Measurements from ENCODE around the gene GSC2.

Gene GSC2, protein sequence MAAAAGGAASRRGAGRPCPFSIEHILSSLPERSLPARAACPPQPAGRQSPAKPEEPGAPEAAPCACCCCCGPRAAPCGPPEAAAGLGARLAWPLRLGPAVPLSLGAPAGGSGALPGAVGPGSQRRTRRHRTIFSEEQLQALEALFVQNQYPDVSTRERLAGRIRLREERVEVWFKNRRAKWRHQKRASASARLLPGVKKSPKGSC

GRCh38 chr22:19149991-19150390, at the start of gene GSC2:
Gene GSC2, minus strand, starts transcription at chr22:19150292. Its CDS starts 9 bp downstream, at chr22:19150283.
- DNase-seq (ENCODE audit: low read depth), result no peak

DNA sequence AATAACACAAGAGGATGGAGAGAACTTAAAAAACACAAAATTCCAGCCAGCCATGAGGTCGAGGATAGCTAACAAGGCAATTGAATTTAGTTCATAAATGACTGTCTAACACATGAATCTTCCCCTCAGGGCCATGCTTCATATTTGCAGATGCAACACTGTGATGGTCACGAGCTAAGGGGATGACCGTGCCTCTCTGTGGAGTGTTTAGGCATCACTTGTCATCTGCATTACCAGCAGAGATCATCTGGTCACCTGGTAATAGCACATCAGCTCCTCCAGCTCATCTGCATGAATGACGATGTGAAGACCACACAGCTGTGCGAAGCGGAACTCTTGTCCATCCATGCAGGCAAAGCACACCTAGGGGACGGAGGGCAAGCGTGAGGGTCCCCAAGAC, 49.4 kb upstream of the GSC2 start:
- DNase-seq (ENCODE audit: low read depth), result no peak

- DNase-seq (ENCODE audit: low read depth), result no peak
These were observed 48.1 kb upstream of the GSC2 start for GRCh38 chr22:19197997-19198865.

DNA sequence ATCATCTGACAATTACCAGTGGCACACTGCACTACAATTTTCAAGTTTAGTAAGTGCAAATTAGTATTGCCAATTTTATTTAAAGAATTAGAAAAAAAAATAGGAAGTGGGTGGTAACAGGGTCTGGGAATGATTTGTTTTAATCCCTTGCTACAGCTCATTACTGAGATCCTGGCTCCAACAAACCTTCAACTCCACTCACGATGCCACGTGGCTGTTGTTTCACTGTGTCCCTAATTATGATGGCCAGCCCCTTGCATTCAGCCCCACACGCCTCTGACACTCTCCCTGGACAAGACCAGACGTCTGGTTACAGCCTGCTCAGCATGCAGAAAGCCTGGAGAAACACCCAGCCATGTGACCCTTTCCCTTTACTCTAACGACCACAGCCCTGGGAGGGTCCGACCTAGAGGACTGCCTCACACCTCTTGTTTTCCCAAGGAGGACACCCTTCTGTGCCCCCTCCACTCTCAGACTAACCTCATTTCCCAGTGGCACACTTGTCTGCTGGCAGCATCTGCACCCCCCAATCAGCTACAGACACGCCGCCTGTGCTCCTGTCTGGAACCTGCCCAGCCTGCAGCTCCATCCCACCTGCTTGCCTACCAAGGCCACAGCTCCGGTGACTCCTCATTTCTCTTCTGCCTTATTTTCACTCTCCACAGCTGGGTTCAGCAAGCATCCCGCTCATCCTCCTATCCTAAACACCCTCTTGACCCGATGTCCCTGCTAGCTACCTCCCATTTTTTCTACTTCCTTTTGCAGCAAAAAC, 46.9 kb upstream of the GSC2 start:
- no peak for DNase-seq (ENCODE audit: low read depth)

- no peak for DNase-seq (ENCODE audit: low read depth)
These were observed 46.0 kb upstream of the GSC2 start for GRCh38 chr22:19195796-19196731.

GRCh38 chr22:19194766-19195536, 44.9 kb upstream of the GSC2 start:
- DNase-seq (ENCODE audit: low read depth), result no peak

DNA sequence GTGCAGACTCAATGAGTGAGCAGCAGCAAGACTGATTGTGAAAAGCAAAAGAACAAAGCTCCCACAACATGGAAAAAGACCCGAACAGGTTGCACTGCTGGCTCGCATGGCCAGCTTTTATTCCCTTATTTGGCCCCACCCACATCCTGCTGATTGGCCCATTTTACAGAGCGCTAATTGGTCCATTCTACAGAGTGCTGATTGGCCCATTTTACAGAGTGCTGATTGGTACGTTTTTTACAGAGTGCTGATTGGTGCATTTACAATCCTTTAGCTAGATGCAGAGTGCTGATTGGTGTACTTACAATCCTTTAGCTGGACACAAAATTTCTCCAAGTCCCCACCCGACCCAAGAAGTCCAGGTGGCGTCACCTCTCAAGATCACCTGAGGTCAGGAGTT, 43.8 kb upstream of the GSC2 start:
- DNase-seq (ENCODE audit: low read depth), result no peak

- no peak for DNase-seq (ENCODE audit: low read depth)
These were observed 37.8 kb upstream of the GSC2 start for GRCh38 chr22:19187716-19188563.

DNA sequence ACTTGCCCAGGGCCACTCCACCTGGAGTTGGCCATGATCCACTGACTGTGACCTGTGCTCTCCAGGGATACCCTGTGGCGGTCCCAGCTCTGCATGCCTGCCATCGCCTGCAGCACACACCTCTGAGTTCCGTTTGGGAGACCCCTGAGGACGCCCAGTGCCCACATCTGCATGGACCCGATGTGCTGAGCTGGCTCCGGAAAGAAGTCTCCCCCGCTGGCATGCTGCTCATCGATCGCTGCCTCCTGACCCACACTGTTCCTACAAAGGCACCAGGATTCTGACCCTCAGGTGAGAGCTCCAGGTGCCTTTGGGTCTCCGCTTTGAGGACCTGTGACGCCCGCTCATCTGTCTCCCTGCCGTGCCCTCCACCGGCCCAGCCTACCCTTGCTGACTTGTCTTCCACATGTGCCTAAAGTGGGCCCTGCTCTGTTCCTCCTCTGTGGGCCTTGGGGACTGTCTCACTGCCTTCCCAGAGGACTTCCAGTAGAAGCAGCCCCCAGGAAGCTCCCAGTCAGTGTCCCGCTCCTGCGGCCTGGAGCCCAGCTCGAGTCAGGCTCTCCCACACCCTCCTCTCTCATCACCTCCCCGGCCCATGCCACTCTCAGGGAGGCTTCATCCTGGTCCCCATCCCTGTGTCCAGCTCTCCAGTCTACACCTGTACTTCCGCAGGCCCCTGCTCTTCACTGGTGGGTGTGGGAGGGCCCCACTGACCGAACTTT, 34.3 kb upstream of the GSC2 start:
- no peak for DNase-seq (ENCODE audit: low read depth)

DNA sequence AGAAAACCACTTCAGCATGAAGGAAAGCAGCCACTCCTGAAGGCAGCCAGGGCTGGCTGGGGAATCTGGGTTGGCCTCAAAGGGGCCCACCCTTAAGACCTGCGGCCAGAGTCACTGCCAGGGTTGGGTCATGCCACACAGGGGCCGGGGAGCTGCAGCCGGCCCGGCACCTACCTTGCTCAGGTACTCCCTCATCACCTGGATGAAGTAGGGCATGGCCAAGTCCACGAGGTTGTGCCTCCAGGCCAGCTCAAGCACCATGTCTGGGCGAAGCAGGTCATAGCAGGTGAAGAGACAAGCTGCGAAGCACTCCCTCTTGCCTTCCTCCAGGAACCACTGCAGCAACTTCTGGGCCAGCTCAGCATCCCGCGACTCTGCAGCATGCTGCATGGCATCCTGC, 33.1 kb upstream of the GSC2 start:
- DNase-seq (ENCODE audit: low read depth), result no peak

DNA sequence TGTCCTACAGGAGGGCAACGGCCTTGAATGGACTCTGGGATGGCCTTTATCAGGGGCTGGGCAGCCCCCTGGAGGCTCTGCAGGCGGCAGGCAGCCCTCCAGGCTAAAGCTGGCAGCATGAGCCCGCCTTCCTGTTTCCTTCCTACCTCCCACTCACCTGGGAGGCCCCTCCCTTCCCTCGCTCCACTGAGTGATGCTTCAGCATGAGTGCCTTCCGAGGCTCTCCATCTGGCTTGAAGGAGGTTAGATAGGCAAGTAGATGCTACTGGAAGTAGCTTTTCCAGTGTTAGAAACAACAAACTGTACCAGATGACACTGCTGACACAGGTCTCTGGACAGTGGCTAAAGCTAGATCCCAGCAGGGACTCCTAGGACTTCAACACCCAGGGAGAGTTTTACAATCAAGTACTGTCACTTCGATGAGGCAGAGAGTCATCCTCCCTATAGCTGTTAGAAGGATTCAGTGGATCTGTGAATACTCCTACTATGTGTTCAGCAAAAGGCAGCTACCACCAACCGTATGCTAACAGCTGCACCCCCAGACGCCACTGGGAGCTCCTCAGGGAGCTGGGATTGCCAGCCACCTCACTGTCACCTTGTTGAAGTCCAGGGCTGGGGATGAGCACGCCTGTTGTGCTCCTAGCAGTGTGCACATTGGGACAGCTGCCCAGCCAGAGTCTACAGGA, 32.5 kb upstream of the GSC2 start:
- no peak for DNase-seq (ENCODE audit: low read depth)

DNA sequence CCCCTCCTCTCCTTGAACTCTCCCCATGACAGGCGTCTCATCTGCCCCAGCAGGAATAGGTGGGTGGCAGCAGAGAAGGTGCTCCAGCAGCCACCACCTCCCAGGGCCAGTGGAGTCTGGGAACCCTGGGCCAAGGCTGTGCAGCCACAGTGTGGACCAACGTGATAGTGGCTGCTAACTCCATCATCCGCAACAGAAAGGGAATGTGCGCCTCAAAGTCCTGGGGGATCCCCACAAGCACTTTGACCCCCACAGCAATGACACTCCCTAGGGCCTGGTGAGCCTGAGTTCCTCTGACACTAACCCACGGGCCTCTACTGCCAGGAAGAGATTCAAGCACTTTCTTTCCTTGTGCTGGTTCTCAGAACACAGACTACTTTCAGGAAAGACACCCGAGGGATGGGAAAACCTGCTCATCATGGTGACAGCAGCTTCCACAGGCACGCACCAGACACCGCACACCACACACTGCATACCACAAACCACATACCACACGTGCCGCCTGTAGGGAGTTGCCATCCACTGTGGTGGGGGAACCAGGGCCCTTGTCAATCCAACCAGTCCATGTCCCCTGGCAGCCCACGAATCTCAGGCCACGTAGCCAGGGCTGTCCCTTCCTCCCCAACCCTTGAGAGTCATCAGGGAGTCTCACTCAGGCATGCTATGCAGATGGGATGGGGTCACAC, 31.8 kb upstream of the GSC2 start:
- no peak for DNase-seq (ENCODE audit: low read depth)

DNA sequence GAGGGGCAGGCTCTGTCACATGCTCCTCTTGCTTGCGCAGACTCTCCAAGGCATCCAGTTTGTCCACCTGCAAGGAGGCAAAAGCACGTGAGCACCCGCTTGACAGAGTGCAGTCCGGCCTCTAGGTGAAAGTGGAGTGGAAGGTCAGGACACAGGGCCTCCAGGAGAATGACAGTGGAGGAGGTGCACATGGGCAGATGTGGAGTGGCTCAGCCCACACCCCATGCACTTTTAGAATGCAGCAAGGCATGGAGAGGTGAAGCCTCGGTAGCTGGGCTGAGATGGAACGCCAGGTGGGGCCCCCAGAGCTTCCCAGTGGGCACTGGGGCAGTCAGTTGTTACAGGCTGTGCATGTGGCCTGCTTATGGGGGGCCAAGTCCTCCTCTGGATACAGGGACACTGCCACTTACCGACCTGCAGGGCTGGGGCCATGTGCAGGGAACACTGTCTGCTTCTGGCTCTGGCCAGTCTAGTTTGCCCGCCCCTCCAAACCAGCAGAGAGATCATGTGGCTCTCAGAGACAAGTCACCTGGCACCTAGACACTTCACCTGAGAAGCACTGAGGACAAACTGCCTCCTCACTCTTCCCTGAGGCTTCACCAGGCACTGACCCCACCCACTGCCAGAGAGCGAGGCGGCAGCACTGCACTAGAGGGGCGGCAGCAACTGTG, 30.8 kb upstream of the GSC2 start:
- DNase-seq (ENCODE audit: low read depth), result no peak

GRCh38 chr22:19180234-19180633, 30.1 kb upstream of the GSC2 start:
- DNase-seq (ENCODE audit: low read depth), result no peak

DNA sequence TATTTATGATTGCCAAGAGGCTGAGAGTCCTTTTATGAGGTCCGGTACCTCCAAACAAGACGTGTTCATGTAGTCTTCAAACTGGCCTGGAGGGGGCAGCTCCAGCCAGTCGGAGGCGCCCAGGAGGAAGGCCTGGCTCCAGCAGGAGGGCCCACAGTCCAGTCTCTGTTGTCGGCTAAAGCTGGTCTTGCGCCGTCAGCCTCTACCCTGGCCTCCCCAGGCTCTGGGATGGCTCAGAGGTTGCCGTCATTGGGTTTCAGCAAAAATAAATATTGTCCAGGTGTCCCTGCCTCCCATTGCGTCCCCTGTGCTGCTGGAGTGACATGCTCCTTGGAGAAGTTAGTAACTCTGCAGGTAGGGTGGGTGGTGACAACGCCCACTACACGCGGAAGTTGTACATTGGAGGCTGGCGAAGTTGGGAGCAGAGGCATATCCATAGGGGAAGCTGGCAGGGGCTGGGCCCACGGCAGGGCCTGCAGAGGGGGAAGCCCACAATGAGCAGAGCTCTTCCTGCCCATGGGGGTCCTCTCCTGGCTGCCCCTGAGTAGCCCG, 29.5 kb upstream of the GSC2 start:
- DNase-seq (ENCODE audit: low read depth), result no peak

- peak; percentile 70 for DNase-seq (ENCODE audit: low read depth)
These were observed 28.8 kb upstream of the GSC2 start, which contains the start of gene SLC25A1 for GRCh38 chr22:19178657-19179496. Gene SLC25A1, minus strand, starts transcription at chr22:19178736. Its CDS starts 63 bp downstream, at chr22:19178673.
